ENCODE measurements around the gene CENPA.
"Not testable (repeated sequence)": the region's sequence is repeated elsewhere in the genome, so short reads cannot be mapped to it uniquely, and the experiment has no call there.

Gene CENPA

GRCh38 chr2:26786207-26787028 lies 562 bp downstream of the CENPA start:
- no peak for DNase-seq (ENCODE audit: extremely low read depth in 1 of 2, low read depth in 1 of 2)

GRCh38 chr2:26792720-26793119 lies 6.9 kb downstream of the CENPA start:
- DNase-seq (ENCODE audit: extremely low read depth in 1 of 2, low read depth in 1 of 2) = no peak

GRCh38 chr2:26793518-26793917 lies 7.7 kb downstream of the CENPA start:
- DNase-seq (ENCODE audit: extremely low read depth in 1 of 2, low read depth in 1 of 2) = no peak

DNA sequence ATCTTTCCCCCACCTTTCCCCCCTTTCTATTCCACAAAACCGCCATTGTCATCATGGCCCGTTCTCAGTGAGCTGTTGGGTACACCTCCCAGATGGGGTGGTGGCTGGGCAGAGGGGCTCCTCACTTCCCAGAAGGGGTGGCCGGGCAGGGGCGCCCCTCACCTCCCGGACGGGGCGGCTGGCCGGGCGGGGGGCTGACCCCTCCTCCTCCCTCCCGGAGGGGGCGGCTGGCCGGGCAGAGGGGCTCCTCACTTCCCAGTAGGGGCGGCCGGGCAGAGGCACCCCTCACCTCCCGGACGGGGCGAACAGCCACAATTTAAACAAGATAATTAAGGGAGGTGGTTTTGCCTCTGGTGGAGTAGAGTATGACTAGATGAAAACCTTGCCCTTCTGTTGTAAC lies 9.3 kb downstream of the CENPA start:
- not testable (repeated sequence) for DNase-seq (ENCODE audit: extremely low read depth in 1 of 2, low read depth in 1 of 2)

DNA sequence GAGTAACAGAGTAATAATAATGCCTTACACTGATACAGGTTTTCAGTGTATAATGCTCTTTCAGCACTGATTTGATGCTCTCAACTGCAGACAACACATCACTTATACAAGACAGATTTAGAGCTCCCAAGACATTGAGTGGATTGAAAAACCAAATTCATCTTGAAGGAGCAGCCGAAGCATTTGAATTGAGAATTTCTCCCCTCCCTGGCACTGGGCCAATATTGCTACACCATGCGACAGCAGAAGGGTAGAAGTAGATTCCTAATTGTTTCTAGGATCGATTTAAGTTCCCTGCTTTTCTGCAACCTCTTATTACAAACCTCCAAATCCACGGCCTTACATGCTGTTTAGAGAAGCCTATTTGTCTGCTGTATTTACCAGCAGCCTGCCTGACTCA lies 15.5 kb downstream of the CENPA start:
- DNase-seq (ENCODE audit: extremely low read depth in 1 of 2, low read depth in 1 of 2) = no peak

DNA sequence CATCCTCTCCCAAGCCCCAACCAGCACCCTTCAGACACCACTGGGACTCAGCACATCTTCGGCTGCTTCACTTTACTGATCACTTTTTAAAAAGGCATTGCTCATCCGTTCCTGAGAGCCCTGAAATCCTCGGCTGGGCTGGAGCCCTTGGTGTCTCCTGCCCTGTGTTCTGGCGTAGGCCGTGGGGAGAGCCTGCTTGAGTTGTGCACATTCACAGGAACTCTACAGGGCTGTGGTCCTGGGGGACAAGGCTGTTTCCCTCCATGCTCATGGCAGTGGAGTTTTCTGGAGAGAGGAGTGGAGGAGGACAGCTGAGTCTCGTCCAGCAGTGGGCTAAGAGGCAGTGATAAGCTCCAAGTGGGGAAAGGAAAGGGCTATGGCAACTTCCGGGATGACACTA lies 15.9 kb downstream of the CENPA start:
- DNase-seq (ENCODE audit: extremely low read depth in 1 of 2, low read depth in 1 of 2) = no peak

- no peak for DNase-seq (ENCODE audit: extremely low read depth in 1 of 2, low read depth in 1 of 2)
These were observed 19.4 kb downstream of the CENPA start for GRCh38 chr2:26805241-26805676.

- no peak for DNase-seq (ENCODE audit: extremely low read depth in 1 of 2, low read depth in 1 of 2)
These were observed 22.1 kb downstream of the CENPA start for GRCh38 chr2:26807788-26808460.

DNA sequence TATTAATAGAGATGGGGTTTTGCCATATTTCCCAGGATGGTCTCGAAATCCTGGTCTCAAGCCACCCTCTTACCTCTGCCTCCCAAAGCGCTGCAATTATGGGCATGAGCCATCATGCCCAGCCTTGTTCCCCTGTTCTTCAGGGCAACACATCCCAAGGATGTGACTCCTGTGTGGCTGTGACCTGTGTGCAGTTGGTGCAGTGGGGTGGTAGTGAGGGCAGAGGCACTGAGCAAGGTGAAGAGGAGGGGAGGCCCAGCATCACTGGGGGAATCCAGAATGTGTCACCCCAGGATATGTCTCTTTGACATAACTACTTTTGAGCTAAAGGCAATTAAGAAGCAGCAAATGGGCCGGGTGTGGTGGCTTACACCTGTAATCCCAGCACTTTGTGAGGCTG lies 23.4 kb downstream of the CENPA start:
- no peak for DNase-seq (ENCODE audit: extremely low read depth in 1 of 2, low read depth in 1 of 2)

DNA sequence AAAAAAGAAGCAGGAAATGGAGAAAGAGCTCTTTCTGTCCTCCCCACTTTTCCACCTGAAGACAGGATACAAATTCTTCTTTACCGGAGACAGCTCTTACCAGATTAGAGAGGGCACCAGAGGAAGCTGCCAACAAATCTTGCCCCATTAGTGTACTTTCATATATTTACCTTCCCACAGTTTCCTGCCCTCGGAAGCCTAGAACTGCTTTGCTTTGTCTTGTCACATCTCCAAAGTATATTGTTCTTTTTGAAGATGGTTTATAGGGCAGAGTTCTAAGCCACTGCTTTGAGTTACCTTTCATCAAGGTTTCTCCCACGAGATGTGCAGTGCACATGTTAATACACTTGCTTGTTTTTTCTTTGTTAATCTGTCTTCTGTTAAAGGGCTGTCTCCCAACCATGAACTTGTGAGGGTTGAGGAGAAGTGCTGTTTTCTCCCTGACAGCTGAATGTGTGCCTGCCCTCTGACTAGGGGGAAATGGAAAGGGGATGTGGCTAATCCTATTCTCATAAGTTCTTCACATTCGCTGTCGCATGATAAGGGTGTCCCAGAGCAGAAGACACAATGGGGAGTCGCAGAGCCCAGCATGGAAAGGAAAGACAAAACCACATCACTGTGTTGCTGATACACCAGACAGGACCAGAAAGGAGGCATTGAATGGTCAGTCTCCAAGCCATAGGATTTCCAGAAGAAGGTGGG lies 24.2 kb downstream of the CENPA start:
- DNase-seq (ENCODE audit: extremely low read depth in 1 of 2, low read depth in 1 of 2) = no peak

DNA sequence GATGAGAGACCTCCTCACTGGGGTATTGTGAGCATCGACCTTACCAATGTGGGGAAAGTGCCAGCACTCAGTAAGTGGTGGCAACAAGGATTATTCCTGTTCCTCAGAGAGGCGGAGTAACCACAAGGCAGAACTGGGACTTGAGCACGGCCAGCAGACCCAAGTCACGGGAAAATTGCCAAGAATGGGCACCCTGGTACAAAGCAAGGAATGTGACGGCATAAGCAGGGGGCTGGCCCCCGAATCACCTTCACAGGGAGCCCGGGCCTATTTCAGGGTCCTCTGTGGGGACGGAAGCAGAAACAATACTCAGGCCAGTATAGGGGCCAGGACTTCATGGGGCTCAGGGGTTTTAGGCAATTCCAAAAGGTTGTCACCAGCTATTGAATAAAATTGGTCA lies 25.4 kb downstream of the CENPA start:
- DNase-seq (ENCODE audit: extremely low read depth in 1 of 2, low read depth in 1 of 2) = no peak

DNA sequence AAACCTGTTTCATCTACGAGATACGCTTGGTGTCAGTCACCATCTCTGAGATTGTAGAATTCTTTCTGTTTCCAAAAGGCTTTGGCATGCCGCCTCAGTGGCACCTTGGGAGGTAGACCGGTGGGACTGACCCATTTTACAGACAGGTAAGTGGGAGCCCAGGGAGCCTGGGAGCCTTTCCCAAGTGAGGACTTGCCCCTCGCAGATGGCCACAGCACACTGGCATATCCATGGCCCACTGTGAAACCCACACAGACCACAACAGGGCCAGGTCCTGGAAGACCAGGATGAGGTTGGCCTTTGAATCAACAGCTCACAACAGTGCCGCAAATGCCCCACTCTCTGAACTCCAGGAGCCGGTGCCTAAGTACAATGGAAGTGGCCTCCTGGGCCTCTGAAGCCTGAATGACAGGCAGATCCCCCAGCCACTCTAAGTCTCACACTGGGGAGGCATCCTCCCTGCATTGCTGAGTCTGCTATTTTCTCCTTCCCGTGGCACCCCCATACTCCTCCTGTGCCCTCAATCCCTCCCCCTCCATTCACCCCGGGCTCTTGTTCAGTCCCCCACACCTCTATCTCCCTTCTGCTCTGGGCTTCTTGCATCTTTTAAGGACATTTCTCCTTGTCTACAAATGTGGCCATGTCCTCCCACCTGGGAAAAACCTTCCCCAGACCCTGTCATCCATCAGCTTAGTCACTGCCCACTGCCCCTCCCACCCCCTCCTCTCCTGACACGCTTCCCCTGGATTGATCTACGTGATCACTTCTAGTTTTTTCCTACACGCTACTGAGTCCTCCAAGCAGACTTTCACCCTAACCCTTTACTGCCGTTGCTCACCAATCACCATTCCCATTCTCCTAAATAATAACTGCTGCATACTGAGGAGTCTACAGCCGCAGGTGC lies 26.2 kb downstream of the CENPA start:
- no peak for DNase-seq (ENCODE audit: extremely low read depth in 1 of 2, low read depth in 1 of 2)

GRCh38 chr2:26812731-26813130 lies 26.9 kb downstream of the CENPA start:
- no peak for DNase-seq (ENCODE audit: extremely low read depth in 1 of 2, low read depth in 1 of 2)

DNA sequence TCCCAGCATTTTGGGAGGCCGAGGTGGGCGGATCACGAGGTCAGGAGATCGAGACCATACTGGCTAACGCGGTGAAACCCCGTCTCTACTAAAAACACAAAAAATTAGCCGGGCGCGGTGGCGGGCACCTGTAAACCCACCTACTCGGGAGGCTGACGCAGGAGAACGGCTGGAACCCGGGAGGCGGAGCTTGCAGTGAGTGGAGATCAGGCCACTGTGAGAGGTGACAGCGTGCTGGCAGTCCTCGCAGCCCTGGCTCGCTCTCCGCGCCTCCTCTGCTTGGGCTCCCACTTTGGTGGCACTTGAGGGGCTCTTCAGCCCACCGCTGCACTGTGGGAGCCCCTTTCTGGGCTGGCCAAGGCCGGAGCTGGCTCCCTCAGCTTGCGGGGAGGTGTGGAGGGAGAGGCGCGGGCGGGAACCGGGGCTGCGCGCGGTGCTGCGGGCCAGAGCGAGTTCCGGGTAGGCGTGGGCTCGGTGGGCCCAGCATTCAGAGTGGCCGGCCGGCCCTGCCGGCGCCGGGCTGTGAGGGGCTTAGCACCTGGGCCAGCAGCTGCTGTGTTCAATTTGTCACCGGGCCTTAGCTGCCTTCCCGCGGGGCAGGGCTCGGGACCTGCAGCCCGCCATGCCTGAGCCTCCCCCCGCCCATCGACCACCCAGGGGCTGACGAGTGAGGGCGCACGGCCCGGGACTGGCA lies 28.4 kb downstream of the CENPA start:
- not testable (repeated sequence) for DNase-seq (ENCODE audit: extremely low read depth in 1 of 2, low read depth in 1 of 2)

- DNase-seq (ENCODE audit: extremely low read depth in 1 of 2, low read depth in 1 of 2) = no peak
These were observed 31.0 kb downstream of the CENPA start for GRCh38 chr2:26816893-26817292.

DNA sequence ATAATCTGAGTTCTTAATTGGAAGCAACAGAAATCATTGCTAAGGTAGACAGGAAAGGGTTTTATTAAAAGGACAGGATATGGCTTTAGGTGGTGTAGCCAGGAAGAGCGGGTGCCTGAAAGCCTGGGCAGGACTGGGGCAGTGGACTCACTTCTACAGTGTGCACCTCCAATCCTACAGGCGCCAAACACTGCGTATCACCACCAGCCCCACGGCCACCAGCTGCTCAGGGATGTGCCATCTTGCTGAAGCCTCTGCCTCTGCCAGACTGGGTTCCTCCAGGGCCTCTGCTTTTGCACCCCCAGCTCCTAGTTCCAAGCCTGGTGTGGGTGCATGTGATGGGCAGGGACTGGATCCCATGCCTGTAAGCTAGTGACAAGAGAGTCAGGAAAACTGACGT lies 32.4 kb downstream of the CENPA start:
- DNase-seq (ENCODE audit: extremely low read depth in 1 of 2, low read depth in 1 of 2) = no peak

DNA sequence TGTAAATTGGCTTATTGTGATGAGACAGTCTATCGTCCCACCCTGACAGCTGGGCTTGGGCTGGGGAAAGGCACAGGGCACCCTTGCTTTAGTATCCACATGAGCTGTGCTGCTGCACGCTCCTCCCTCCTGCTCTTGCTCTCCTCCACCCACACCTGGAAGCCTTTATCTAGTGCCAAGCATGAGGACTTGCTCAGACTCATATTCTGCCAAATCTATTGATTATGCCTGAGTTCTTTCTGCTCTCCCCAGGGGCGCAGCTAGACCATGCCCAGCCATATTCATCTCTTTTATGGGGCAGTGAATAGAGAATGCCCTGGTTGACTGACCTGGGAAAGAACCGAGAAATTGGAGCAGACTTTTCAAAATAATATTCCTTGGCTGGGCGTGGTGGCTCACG lies 33.1 kb downstream of the CENPA start:
- no peak for DNase-seq (ENCODE audit: extremely low read depth in 1 of 2, low read depth in 1 of 2)

DNA sequence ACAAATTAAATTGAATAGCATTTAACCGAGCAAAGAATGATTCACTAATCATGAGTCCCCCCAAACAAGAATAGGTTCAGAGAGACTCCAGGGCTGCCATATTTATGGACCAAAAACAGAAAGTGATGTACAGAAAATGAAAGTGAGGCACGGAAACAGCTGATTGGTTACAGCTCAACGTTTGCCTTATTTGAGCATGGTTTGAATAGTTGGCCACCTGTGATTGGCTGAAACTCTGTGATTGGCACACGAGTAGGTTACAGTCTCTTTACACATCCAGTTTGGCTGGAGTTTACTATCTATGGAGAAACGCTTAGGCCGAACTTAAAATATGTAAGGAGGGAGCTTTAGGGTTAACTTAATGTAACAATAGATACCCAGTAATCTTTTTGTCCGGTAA lies 35.1 kb downstream of the CENPA start:
- no peak for DNase-seq (ENCODE audit: extremely low read depth in 1 of 2, low read depth in 1 of 2)

DNA sequence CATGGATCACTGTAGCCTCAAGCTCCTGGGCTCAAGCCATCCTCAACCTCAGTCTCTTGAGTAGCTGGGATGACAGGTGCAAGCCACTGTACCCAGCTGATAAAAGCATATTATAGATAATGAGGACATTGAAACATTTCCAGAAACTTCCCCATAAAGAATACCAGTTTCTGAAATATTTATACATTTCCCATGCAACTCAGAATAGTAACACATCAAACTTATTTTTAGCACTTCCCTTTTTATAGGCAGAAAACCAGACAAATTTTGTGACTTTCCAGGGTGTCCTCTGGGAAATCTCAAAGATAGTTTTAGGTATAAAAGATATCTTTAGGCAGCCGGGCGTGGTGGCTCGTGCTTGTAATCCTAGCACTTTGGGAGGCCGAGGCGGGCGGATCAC lies 37.0 kb downstream of the CENPA start:
- no peak for DNase-seq (ENCODE audit: extremely low read depth in 1 of 2, low read depth in 1 of 2)

All from stimulated activated CD8-positive, alpha-beta memory T cell treated with anti-CD3 and anti-CD28 coated beads, Interleukin-7, amount 100 ng/mL, for 48 hours (primary cell).